ENCODE results near the gene ZNF730. TPM values are rescaled to one million over a fixed set of nuclear protein-coding genes. Genes with fewer than 3 reads are reported as not detected.

Gene ZNF730
- total RNA-seq, 1 experiment from 2014 or later = not detected

DNA sequence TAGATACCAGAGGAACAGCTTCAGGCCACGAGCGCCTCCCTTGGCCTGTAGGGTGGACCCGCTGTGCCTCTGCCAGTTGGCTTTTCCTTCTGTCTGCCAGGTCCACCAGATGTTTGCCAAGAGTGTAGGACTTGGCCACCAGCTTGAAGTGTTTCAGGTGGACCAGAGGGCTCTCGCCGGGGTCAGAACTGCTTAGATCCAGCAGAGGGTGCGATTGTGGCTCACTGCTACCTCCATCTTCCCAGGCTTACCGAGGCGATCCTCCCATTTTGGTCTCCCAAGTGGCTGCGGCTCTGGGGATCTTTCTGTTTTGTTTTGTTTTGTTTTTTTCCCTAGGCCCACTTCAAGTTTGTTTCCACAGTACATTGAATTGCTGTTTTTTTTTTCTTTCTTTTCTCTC lies 23.0 kb upstream of the ZNF730 start:
- TF ChIP-seq, protein P1, sequence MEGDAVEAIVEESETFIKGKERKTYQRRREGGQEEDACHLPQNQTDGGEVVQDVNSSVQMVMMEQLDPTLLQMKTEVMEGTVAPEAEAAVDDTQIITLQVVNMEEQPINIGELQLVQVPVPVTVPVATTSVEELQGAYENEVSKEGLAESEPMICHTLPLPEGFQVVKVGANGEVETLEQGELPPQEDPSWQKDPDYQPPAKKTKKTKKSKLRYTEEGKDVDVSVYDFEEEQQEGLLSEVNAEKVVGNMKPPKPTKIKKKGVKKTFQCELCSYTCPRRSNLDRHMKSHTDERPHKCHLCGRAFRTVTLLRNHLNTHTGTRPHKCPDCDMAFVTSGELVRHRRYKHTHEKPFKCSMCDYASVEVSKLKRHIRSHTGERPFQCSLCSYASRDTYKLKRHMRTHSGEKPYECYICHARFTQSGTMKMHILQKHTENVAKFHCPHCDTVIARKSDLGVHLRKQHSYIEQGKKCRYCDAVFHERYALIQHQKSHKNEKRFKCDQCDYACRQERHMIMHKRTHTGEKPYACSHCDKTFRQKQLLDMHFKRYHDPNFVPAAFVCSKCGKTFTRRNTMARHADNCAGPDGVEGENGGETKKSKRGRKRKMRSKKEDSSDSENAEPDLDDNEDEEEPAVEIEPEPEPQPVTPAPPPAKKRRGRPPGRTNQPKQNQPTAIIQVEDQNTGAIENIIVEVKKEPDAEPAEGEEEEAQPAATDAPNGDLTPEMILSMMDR (IDR thresholded peaks at IDR 0.05; ENCODE audit: unreplicated experiment) = no peak

DNA sequence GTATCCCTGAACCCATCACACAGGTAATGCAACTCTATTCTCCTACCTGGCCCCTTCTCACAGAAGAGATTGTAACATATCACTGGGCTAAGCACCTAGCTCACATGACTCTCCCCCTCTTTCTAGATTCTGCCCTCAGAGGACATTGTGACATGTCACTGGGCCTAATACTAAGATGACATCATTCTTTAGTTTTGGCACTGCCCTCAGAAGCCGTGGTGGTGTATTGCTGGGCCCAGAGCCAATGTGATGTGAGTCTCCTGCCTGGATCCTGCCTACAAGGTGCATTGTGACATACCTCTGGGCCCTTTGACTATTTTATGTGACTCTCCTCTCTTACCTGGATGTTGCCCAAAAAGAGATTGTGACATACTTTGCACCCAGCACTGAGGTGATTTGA lies 21.4 kb upstream of the ZNF730 start:
- Mint-ChIP-seq H3K9me3 (ENCODE audit: unreplicated experiment) (peaks cover 64% of the 10 kb centered on the region), H3K4me1 (ENCODE audit: insufficient read depth, unreplicated experiment) (no peaks in the 10 kb centered on the region), H3K36me3 (ENCODE audit: insufficient read depth, unreplicated experiment) (no peaks in the 10 kb centered on the region), H3K4me3 (ENCODE audit: unreplicated experiment) (no peak overlapping the region), H3K27ac (ENCODE audit: low read depth, unreplicated experiment) (no peak overlapping the region), H3K27me3 (ENCODE audit: insufficient read depth, unreplicated experiment) (no peaks in the 10 kb centered on the region)
- DNase-seq (ENCODE audit: unreplicated experiment) = no peak
- TF ChIP-seq, protein P1 (IDR thresholded peaks at IDR 0.05; ENCODE audit: unreplicated experiment) = no peak
- BruUV-seq (replicated peaks) = no TSS peak
- ChIA-PET POLR2A (no interaction called here), CTCF (no interaction called here)
- intact Hi-C loops (cut with micrococcal nuclease) = no loop called here

More for the DNA sequence above, 23.0 kb upstream of the ZNF730 start:
- Mint-ChIP-seq H3K4me3 (ENCODE audit: unreplicated experiment) (no peak overlapping the region), H3K27ac (ENCODE audit: low read depth, unreplicated experiment) (no peak overlapping the region), H3K9me3 (ENCODE audit: unreplicated experiment) (peaks cover 52% of the 10 kb centered on the region), H3K4me1 (ENCODE audit: insufficient read depth, unreplicated experiment) (no peaks in the 10 kb centered on the region), H3K36me3 (ENCODE audit: insufficient read depth, unreplicated experiment) (no peaks in the 10 kb centered on the region), H3K27me3 (ENCODE audit: insufficient read depth, unreplicated experiment) (no peaks in the 10 kb centered on the region)
- no TSS peak for BruUV-seq (replicated peaks)
- intact Hi-C loops (cut with micrococcal nuclease) = no loop called here
- POLR2A ChIA-PET = no interaction called here
- DNase-seq (ENCODE audit: unreplicated experiment) = no peak
- CTCF ChIA-PET = no interaction called here

DNA sequence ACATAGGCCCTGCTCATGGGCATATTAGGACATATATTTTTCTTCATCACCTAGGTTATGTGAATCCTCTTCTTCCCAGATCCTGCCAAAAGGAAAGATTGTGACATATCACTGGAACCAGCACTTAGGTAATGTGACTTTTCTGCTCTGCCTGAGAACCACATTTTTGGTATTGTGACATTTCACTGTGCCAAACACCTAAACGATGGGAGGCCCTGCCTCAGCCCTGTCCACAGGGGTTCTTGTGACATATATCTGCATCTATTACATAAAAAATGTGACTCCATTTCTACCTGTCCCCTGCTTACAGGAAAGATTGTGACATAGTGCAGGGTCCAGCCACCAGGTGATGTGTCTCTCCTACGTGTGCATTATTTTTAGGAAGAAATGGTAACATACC lies 18.5 kb upstream of the ZNF730 start:
- BruUV-seq (replicated peaks) = no TSS peak
- Mint-ChIP-seq H3K27ac (ENCODE audit: low read depth, unreplicated experiment) (no peak overlapping the region), H3K9me3 (ENCODE audit: unreplicated experiment) (peaks cover 57% of the 10 kb centered on the region), H3K27me3 (ENCODE audit: insufficient read depth, unreplicated experiment) (no peaks in the 10 kb centered on the region), H3K4me1 (ENCODE audit: insufficient read depth, unreplicated experiment) (no peaks in the 10 kb centered on the region), H3K4me3 (ENCODE audit: unreplicated experiment) (no peak overlapping the region), H3K36me3 (ENCODE audit: insufficient read depth, unreplicated experiment) (no peaks in the 10 kb centered on the region)
- intact Hi-C loops (cut with micrococcal nuclease) = no loop called here
- no peak for DNase-seq (ENCODE audit: unreplicated experiment)
- ChIA-PET POLR2A (no interaction called here), CTCF (no interaction called here)
- TF ChIP-seq, protein P1 (IDR thresholded peaks at IDR 0.05; ENCODE audit: unreplicated experiment) = no peak

DNA sequence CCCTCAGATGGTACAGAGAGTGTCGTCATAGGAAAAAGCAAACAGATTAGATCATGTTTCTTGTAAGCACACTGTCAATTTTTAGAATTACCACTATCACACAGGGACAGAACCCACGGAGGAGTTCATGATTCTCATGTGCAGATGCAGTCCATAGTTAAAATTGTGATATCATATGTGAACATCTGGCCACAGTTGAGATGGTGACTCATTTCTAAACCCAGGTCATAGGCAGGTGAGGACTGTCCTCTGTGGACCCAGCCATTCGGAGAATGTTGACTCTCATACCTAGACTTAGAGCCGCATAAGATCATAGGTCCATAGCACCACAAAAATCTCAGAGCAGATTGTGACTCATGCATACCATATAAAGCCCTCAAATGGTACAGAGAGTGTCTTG lies 17.8 kb upstream of the ZNF730 start:
- no TSS peak for BruUV-seq (replicated peaks)
- POLR2A ChIA-PET = no interaction called here
- DNase-seq (ENCODE audit: unreplicated experiment) = no peak
- intact Hi-C loops (cut with micrococcal nuclease) = no loop called here
- TF ChIP-seq, protein P1 (IDR thresholded peaks at IDR 0.05; ENCODE audit: unreplicated experiment) = no peak
- Mint-ChIP-seq H3K4me1 (ENCODE audit: insufficient read depth, unreplicated experiment) (no peaks in the 10 kb centered on the region), H3K27ac (ENCODE audit: low read depth, unreplicated experiment) (no peak overlapping the region), H3K36me3 (ENCODE audit: insufficient read depth, unreplicated experiment) (no peaks in the 10 kb centered on the region), H3K27me3 (ENCODE audit: insufficient read depth, unreplicated experiment) (no peaks in the 10 kb centered on the region), H3K4me3 (ENCODE audit: unreplicated experiment) (no peak overlapping the region), H3K9me3 (ENCODE audit: unreplicated experiment) (peaks cover 54% of the 10 kb centered on the region)
- CTCF ChIA-PET = no interaction called here

Data from MCF 10A (cell line).